SU-DHL-6 (cell line): Measurements from ENCODE around the gene GAS1.

ENCODE experiments used
- H2AFZ ChIP-seq: fragments of 200-600 bp; sonication (generic); 2 replicates; pipeline ENCODE4 v1.6.1; 2014; ENCODE audit warnings: low read depth, mild to moderate bottlenecking, moderate library complexity, mixed read lengths, antibody characterized with exemption, low read length; ENCODE audit not compliant: severe bottlenecking
- H3F3A ChIP-seq: fragments of 200-600 bp; shearing (Covaris generic); 2 replicates; pipeline ENCODE4 v1.6.0; 2016; ENCODE audit warnings: antibody characterized with exemption, mild to moderate bottlenecking; ENCODE audit not compliant: insufficient read depth
- H3K27ac ChIP-seq: fragments of 200-600 bp; sonication (generic); 2 replicates; pipeline ENCODE4 v1.5.1; 2016; ENCODE audit warnings: low read depth, mild to moderate bottlenecking, low read length, moderate library complexity, mixed read lengths
- H3K27me3 ChIP-seq: fragments of 200-600 bp; sonication (generic), shearing (Covaris generic); 2 replicates; pipeline ENCODE4 v1.6.0; 2014; ENCODE audit warnings: mild to moderate bottlenecking, low read length
- H3K36me3 ChIP-seq: fragments of 200-600 bp; sonication (generic); 2 replicates; pipeline ENCODE4 v1.6.1; 2014; ENCODE audit warnings: mild to moderate bottlenecking, low read length, mixed read lengths
- H3K4me2 ChIP-seq: fragments of 300-600, 200-600 bp; shearing (Covaris generic), sonication (generic); 2 replicates; pipeline ENCODE4 v1.6.0; 2014; ENCODE audit warnings: low read length, low read depth, mild to moderate bottlenecking; ENCODE audit not compliant: poor library complexity, severe bottlenecking
- H3K4me3 ChIP-seq: fragments of 200-600 bp; sonication (generic); 2 replicates; pipeline ENCODE4 v1.5.1; 2014; ENCODE audit warnings: antibody characterized with exemption, low read length, mild to moderate bottlenecking, mixed read lengths; ENCODE audit not compliant: insufficient read depth, poor library complexity, severe bottlenecking
- H3K79me2 ChIP-seq: fragments of 200-600 bp; sonication (generic); 2 replicates; pipeline ENCODE4 v1.6.1; 2014; ENCODE audit warnings: mild to moderate bottlenecking, low read length, moderate library complexity; ENCODE audit not compliant: insufficient read depth
- H3K9ac ChIP-seq: fragments of 200-600 bp; sonication (generic); 2 replicates; pipeline ENCODE4 v1.7.0; 2014; ENCODE audit warnings: mild to moderate bottlenecking, low read length
- H3K9me2 ChIP-seq: fragments of 200-600 bp; sonication (generic); replicated peaks from 2 replicates; pipeline ENCODE4 v1.6.1; 2014; ENCODE audit warnings: low read length; ENCODE audit not compliant: insufficient read depth
- H3K9me3 ChIP-seq: fragments of 200-600 bp; sonication (generic); 2 replicates; pipeline ENCODE4 v1.6.1; 2014; ENCODE audit warnings: low read length, mixed read lengths; ENCODE audit not compliant: insufficient read depth
- H4K20me1 ChIP-seq: fragments of 200-600 bp; sonication (generic); 2 replicates; pipeline ENCODE4 v1.6.1; 2014; ENCODE audit warnings: low read depth, mild to moderate bottlenecking, antibody characterized with exemption, low read length, moderate library complexity, mixed read lengths
- CTCF ChIP-seq: fragments of 200-600 bp; sonication (generic); IDR thresholded peaks from one replicate; pipeline ENCODE4 v1.5.1; 2017; ENCODE audit warnings: antibody characterized with exemption, mild to moderate bottlenecking, low read length, moderate library complexity; ENCODE audit not compliant: insufficient read depth, poor library complexity, severe bottlenecking
- EZH2phosphoT487 ChIP-seq: fragments of 200-600 bp; sonication (generic), shearing (Covaris generic); conservative IDR thresholded peaks from 2 replicates; pipeline ENCODE4 v1.6.1; 2018; ENCODE audit warnings: mild to moderate bottlenecking, antibody characterized with exemption, low read length, moderate library complexity, mixed read lengths

GAS1 gene

GRCh38 chr9:86942281-86943200 is 4.8 kb downstream of the GAS1 start:
- Histone ChIP-seq H4K20me1 (no peaks in the 10 kb centered on the region), H2AFZ (no peak overlapping the region), H3K4me3 (no peak overlapping the region), H3K9ac (no peak overlapping the region), H3K4me2 (no peak overlapping the region), H3F3A (no peaks in the 10 kb centered on the region), H3K27ac (no peak overlapping the region), H3K9me3 (no peaks in the 10 kb centered on the region), H3K27me3 (no peaks in the 10 kb centered on the region), H3K36me3 (no peaks in the 10 kb centered on the region), H3K79me2 (no peaks in the 10 kb centered on the region), H3K9me2 (no peaks in the 10 kb centered on the region)
- TF ChIP-seq EZH2phosphoT487 = no peak
- no peak for TF ChIP-seq CTCF

- no peaks in the 10 kb centered on the region for H3K9me3 ChIP-seq
- no peak overlapping the region for H2AFZ ChIP-seq
- no peak overlapping the region for H3K27ac ChIP-seq
- H3F3A ChIP-seq = no peaks in the 10 kb centered on the region
- no peaks in the 10 kb centered on the region for H3K9me2 ChIP-seq
- TF ChIP-seq EZH2phosphoT487 (no peak), CTCF (no peak)
- no peaks in the 10 kb centered on the region for H3K79me2 ChIP-seq
- no peaks in the 10 kb centered on the region for H3K27me3 ChIP-seq
- H3K4me3 ChIP-seq = no peak overlapping the region
- H3K9ac ChIP-seq = no peak overlapping the region
- no peak overlapping the region for H3K4me2 ChIP-seq
- H4K20me1 ChIP-seq = no peaks in the 10 kb centered on the region
- H3K36me3 ChIP-seq = no peaks in the 10 kb centered on the region
Measured at GRCh38 chr9:86941197-86941596, 6.1 kb downstream of the GAS1 start.

- Histone ChIP-seq H3K36me3 (no peaks in the 10 kb centered on the region), H3K9me2 (no peaks in the 10 kb centered on the region), H3K4me3 (no peak overlapping the region), H3K9ac (no peak overlapping the region), H3K27ac (no peak overlapping the region), H3K9me3 (no peaks in the 10 kb centered on the region), H4K20me1 (no peaks in the 10 kb centered on the region), H3K79me2 (no peaks in the 10 kb centered on the region), H2AFZ (no peak overlapping the region), H3K4me2 (no peak overlapping the region), H3F3A (no peaks in the 10 kb centered on the region), H3K27me3 (no peaks in the 10 kb centered on the region)
- TF ChIP-seq CTCF (no peak), EZH2phosphoT487 (no peak)
Measured at GRCh38 chr9:86940774-86941173, 6.5 kb downstream of the GAS1 start.
